Measurements from ENCODE around the gene MEGF8.

DNA sequence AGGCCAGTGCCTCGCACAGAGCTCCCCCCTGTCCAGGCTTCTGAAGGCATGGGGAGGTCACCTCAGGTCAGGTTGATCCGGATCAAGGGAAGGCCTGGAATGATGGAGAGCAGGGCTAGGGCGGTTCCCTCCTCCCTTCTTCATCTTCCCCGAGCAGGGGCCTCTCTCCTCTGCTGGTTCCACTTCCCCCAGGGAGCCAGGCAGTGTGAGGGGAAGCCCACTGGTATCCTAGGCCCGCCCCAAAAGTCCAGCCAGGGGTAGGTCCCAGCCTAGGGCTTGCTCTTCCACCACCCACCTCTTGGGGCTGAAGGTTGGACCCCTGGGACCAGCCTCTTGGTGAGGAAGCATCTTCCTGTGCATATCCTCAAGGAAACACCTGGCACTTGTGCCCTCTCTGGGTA lies 39.9 kb upstream of the MEGF8 start:
- TF ChIP-seq, protein P1, sequence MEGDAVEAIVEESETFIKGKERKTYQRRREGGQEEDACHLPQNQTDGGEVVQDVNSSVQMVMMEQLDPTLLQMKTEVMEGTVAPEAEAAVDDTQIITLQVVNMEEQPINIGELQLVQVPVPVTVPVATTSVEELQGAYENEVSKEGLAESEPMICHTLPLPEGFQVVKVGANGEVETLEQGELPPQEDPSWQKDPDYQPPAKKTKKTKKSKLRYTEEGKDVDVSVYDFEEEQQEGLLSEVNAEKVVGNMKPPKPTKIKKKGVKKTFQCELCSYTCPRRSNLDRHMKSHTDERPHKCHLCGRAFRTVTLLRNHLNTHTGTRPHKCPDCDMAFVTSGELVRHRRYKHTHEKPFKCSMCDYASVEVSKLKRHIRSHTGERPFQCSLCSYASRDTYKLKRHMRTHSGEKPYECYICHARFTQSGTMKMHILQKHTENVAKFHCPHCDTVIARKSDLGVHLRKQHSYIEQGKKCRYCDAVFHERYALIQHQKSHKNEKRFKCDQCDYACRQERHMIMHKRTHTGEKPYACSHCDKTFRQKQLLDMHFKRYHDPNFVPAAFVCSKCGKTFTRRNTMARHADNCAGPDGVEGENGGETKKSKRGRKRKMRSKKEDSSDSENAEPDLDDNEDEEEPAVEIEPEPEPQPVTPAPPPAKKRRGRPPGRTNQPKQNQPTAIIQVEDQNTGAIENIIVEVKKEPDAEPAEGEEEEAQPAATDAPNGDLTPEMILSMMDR (IDR thresholded peaks at IDR 0.05; ENCODE audit: extremely low read depth in 1 of 2, insufficient read depth in 1 of 2, low read depth in 1 of 2, low read length in 2 of 2) = peak in 1 of 2 donors; percentile 9
- TF ChIP-seq POLR2A (IDR thresholded peaks at IDR 0.05; ENCODE audit: low read depth, low read length) = no peak
- TF ChIP-seq JUN (IDR thresholded peaks at IDR 0.05; ENCODE audit: borderline replicate concordance, insufficient read depth, insufficient read length, low read depth) = no peak
- TF ChIP-seq EZH2 (IDR thresholded peaks at IDR 0.05; ENCODE audit: borderline replicate concordance, low read depth, low read length, severe bottlenecking) = no peak
- TF ChIP-seq MAX (IDR thresholded peaks at IDR 0.05; ENCODE audit: insufficient read depth, insufficient read length) = no peak
- TF ChIP-seq FOS (IDR thresholded peaks at IDR 0.05; ENCODE audit: borderline replicate concordance, insufficient read depth, low read length) = no peak
- no peak for TF ChIP-seq POLR2AphosphoS5 (IDR thresholded peaks at IDR 0.05; ENCODE audit: insufficient read depth, low read depth, low read length)
- no peak for TF ChIP-seq MYC (IDR thresholded peaks at IDR 0.05; ENCODE audit: low read depth, low read length)
- TF ChIP-seq GATA2 (IDR thresholded peaks at IDR 0.05; ENCODE audit: insufficient read depth, insufficient read length, low read depth, low read length) = no peak

Data from endothelial cell of umbilical vein (primary cell).